GM04503 (cell line): ENCODE measurements around the gene ZNF207.
A peak's percentile ranks its signal among the peaks of the same experiment; 100 is the strongest.
"Not testable (repeated sequence)": the region's sequence is repeated elsewhere in the genome, so short reads cannot be mapped to it uniquely, and the experiment has no call there.

Experiments
- DNase-seq: peaks from one replicate; pipeline ENCODE4 v3.0.0-alpha.2; 2012; ENCODE audit warnings: low read depth

The ZNF207 gene

DNA sequence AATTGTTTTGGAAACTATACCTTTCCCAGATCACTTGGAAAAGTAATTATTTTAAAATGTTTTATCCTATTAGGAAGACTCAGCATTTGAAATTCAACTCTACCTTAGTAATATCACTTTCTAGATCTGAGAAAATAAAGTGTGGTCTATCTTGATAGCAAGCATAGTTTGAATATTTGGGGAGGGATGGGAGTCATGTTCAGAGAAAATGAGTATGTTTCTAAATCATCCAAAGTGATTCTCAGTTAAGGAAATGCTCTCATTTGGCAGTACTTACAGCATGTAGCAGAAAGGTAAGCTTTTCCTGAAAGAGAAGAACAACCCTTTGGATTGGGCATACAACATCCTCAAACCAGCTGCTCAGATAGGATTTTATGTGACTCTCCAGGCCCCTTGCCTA is 14.9 kb upstream of the ZNF207 start:
- no peak for DNase-seq

DNA sequence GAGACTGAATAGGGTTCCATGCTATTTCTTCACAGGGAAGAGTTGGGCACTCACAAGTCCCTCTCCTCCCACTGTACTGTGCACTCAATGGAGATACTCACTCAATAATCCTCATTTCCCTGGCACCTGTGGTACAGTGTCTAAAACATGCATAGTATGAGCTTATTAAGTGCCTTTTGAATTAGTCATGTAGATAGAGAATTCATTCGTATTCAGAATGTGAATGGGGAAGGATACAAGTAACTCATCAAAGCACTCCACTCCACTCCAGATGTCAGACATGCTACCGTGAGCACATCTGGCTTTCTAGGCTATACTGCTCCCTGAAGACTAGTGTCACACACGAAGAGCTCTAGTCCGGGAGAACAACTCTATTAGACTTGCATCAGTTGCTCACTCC is 14.3 kb upstream of the ZNF207 start:
- DNase-seq, result peak; percentile 83

- DNase-seq, result no peak
Observed at GRCh38 chr17:32341141-32341856, 8.7 kb upstream of the ZNF207 start.

- no peak for DNase-seq
Observed at GRCh38 chr17:32341857-32342602, 7.9 kb upstream of the ZNF207 start, which contains the start of gene C17orf75. TSS of gene C17orf75 (minus strand) at chr17:32342173. CDS start at chr17:32342139, 34 bp downstream.

DNA sequence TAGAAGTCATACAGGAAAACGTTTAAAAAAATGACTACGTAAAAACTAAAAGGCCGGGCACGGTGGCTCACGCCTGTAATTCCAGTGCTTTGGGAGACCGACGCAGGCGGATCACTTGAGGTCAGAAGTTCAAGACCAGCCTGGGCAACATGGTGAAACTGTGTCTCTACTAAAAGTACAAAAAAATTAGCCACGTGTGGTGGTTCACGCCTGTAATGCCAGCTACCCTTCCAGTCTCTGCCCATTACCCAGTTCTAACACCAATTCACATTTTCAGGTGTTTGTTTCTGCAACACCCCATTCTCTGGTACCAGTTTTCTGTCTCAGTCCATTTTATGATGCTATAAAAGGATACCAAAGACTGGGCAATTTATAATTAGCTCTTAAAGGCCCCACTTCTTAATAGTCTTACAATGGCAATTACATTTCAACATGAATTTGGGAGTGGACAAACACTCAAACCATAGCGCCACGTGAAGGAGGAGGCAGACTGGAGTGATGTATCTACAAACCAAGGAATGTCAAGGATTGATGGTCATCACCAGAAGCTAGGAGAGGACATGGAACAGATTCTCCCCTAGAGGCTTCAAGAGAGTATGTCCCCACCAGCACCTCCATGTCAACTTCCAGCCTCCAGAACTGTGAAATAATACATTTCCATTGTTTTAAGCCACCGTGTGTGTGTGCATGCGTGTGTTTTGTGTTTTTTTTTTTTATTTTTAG is 7.2 kb upstream of the ZNF207 start:
- DNase-seq, result no peak

DNA sequence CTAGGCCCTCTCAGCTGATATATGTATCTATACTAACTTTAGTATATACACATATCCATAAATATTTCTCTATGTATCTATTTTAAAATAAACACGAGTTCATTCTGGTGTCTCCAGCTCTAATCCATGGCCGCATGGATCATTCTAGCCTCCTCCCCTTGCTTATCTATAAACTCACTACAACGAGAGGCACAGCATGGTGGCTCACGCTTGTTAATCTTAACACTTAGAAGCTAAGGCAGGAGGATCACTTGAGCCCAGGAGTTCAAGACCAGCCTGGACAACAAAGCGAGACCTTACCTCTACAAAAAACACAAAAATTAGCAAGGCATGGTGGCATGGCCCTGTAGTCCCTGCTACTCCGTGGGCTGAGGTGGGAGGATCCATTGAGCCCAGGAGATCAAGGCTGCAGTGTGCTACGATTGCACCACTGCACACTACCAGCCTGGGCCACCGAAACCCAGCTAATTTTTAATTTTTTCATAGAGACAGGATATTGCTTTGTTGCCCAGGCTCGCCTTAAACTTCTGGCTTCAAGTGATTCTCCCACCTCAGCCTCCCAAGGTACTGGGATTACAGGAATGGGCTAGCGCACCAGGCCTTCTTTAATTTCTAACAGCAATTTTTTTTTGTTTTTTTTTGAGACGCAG is 3.9 kb upstream of the ZNF207 start:
- DNase-seq, result no peak

GRCh38 chr17:32348483-32348800 is 1.5 kb upstream of the ZNF207 start:
- no peak for DNase-seq

DNA sequence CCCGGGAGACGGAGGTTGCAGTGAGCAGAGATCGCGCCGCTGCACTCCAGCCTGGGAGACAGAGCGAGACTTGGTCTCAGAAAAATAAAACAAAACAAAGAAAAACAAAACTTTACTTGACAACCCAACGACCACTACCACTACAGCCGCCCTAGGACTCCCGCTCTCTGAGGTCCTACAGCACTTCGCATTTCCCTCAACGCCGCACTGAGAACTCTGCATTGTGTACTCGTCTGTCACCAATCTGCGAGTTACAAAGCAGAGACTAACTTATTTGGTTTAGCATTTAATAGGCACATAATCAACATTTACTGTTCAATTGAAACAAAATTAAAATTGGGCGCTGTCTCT is 479 bp upstream of the ZNF207 start:
- DNase-seq, result no peak

DNA sequence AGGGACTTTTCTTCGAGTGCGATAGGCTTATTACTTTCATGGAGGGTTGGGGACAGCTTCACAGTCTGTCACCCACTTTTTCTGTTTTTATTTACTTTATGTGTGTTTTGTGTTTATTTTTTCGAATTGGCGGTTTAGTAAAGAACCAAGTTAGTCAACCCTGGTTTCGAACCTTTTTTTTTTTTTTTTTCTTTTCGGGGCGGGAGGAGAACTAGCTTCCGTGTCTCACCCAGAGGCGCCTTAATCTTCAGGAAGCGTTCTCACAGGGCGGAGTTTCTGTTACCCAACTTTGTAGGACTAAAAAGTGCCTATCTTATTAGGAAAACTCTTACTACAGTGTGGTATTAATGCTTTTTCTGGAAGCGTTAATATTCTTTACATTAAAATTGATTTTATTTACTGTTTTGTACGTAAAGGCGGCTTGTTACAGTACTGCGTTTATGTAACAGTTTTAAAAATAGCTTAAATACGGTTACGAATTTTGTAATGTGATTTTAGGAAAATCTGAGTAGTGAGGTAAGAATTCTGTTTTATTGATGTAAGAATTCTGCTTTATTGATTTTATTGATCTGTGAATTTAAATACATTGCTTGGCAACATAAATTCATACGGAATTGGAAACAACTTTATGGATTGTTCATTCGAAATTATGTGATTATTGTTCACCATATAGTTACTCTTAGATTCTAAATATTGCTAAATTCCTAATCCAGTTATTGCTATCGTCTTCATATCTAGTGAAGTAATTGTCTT is 885 bp downstream of the ZNF207 start:
- DNase-seq, result no peak

DNA sequence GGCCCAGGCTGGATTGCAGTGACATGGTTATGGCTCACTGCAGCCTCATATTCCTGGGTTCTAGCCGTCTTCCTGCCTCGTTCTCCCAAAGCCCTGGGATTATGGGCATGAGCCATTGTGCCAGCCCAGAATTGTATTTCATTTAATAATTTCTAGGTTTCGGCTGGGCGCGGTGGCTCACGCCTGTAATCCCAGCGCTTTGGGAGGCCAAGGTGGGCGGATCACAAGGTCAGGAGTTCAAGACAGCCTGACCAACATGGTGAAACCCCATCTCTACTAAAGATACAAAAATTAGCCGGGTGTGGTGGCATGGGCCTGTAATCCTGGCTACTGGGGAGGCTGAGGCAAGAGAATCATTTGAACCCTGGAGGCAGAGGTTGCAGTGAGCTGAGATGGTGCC is 2.8 kb downstream of the ZNF207 start:
- not testable (repeated sequence) for DNase-seq

GRCh38 chr17:32355649-32356377 is 5.9 kb downstream of the ZNF207 start:
- no peak for DNase-seq

DNA sequence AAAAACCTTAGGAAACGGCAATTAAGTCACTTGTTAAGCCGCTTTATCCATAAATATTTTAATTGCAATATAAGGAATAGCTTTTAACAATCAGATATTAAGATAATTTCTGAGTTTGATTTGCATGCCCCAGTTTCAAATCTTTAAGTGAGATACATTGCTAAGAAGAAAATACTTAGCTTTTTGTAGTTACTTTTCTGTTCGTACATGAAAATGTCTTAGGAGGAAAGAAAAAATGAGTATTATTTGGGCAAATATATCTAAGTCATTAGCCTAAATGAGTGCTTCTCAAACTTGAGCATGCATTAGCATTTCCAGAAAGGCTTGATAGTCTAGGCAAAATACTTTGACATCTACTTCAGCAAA is 6.4 kb downstream of the ZNF207 start:
- DNase-seq, result no peak

DNA sequence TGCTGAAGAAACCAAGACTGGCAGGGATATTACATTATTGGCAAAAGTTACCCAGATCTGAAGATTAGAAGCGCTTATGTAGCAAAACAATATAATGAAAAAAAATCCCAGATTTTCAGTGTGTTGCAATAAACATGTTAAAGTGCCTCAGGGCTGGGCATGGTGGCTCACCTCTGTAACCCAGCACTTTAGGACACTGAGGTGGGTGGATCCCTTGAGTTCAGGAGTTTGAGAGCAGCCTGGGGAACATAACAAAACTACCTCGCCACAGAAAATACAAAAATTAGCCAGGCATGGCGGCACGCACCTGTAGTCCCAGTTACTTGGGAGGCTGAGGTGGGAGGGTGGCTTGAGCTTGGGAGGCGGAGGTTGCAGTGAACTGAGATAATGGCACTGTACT is 6.8 kb downstream of the ZNF207 start:
- DNase-seq, result no peak

- no peak for DNase-seq
Observed at GRCh38 chr17:32357615-32358014, 7.7 kb downstream of the ZNF207 start.

- DNase-seq, result no peak
Observed at GRCh38 chr17:32361270-32361669, 11.3 kb downstream of the ZNF207 start.

DNA sequence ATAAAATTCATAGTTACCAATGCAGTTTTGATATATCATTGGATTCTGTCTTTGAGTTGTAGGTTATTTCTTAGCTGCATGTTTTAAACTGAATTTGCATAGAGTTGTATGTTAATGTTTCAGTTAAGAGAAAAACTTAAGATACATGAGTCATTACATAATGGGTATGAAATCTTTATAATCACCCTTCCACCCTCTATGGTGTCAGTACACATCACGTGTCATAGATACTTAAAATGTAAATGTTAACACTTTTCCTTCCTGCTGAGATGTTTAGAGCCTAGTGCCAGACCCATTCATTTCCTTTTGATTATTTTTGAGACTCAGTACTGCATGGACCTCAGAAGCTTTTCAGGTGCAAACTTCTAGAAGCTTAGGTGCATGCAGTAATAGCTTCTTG is 20.5 kb downstream of the ZNF207 start:
- no peak for DNase-seq

GRCh38 chr17:32382526-32383223 is 32.7 kb downstream of the ZNF207 start:
- DNase-seq, result no peak

GRCh38 chr17:32383926-32384434 is 34.0 kb downstream of the ZNF207 start:
- no peak for DNase-seq

GRCh38 chr17:32385121-32385520 is 35.2 kb downstream of the ZNF207 start:
- no peak for DNase-seq

GRCh38 chr17:32385971-32386370 is 36.0 kb downstream of the ZNF207 start:
- no peak for DNase-seq

DNA sequence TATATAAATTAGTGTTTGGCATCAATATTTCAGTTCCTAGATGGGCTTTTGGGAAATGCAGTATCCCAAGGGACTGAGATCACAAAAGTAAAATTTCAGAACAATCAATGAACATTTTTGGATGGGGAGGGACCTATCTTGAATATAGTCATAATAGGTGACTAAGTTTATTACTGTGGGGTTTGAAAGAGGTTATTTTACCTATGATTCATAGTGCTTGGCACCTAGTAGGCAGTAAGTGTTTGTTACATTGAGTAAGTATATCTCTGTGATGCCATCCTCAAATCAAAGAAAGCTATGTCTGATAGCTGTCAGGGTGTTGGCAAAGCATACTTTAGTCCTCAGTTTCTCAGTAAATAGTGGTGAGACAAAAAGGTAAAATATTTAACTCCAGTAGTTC is 36.9 kb downstream of the ZNF207 start:
- DNase-seq, result no peak
